Measurements from ENCODE around the gene CCNL2. TPM values are rescaled to one million over a fixed set of nuclear protein-coding genes. Genes with fewer than 3 reads are reported as not detected.

Gene CCNL2
- total RNA-seq, 4 donors from 2014 or later: 167 to 307 (median 215) TPM

- no peak overlapping the region for H3K27ac ChIP-seq
- no peaks in the 10 kb centered on the region for H3K9me3 ChIP-seq
- TF ChIP-seq, protein P1, sequence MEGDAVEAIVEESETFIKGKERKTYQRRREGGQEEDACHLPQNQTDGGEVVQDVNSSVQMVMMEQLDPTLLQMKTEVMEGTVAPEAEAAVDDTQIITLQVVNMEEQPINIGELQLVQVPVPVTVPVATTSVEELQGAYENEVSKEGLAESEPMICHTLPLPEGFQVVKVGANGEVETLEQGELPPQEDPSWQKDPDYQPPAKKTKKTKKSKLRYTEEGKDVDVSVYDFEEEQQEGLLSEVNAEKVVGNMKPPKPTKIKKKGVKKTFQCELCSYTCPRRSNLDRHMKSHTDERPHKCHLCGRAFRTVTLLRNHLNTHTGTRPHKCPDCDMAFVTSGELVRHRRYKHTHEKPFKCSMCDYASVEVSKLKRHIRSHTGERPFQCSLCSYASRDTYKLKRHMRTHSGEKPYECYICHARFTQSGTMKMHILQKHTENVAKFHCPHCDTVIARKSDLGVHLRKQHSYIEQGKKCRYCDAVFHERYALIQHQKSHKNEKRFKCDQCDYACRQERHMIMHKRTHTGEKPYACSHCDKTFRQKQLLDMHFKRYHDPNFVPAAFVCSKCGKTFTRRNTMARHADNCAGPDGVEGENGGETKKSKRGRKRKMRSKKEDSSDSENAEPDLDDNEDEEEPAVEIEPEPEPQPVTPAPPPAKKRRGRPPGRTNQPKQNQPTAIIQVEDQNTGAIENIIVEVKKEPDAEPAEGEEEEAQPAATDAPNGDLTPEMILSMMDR (IDR thresholded peaks at IDR 0.05): no peak
- no peak for TF ChIP-seq POLR2A (IDR thresholded peaks at IDR 0.05)
- no peaks in the 10 kb centered on the region for H3K27me3 ChIP-seq
- H3K4me3 ChIP-seq (replicated peaks in 1 of 3): no peak overlapping the region
- H3K4me1 ChIP-seq: peaks cover 27 to 41% of the 10 kb centered on the region in 2 donors
- 88 to 91% methylated on average over 13 to 20 of the region's 24 CpGs for WGBS, 2 donors
- H3K36me3 ChIP-seq: peaks cover 0 to 22% of the 10 kb centered on the region in 2 donors
- intact Hi-C loops (cut with DNase I): no loop called here
- no peak for DNase-seq
Measured at GRCh38 chr1:1343811-1344421, 55.2 kb downstream of the CCNL2 start.

DNA sequence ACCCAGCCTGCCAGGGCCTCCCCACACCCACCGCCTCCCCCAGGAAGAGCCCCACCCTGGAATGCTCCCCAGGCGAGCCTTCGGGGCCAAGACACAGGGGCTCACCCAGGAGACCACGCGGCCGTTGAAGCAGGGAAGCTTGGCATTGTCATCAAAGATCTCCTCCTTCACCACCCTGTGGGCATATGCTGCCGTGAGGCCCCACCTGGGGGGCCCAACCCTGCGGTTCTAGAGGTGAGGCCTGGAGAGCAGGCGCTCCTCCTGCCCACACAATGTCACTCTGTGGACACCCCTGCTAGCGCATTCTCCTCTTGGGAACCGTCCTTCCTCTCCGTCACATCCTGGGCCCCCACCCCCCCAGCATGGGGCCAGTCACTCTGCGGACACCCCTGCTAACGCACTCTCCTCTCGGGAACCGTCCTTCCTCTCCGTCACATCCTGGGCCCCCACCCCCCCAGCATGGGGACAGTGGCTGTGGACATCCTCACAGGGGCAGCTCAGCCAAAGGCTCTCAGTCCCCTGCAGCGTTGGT lies 56.5 kb downstream of the CCNL2 start:
- 86 to 88% methylated on average over 16 to 17 of the region's 18 CpGs for WGBS, 2 donors
- Histone ChIP-seq H3K36me3 (peaks cover 8 to 34% of the 10 kb centered on the region in 2 donors), H3K4me3 (replicated peaks in 1 of 3) (no peak overlapping the region), H3K9me3 (no peaks in the 10 kb centered on the region), H3K27me3 (no peaks in the 10 kb centered on the region), H3K4me1 (peaks cover 20 to 33% of the 10 kb centered on the region in 2 donors), H3K27ac (no peak overlapping the region)
- TF ChIP-seq, protein P1 (IDR thresholded peaks at IDR 0.05): no peak
- no peak for TF ChIP-seq POLR2A (IDR thresholded peaks at IDR 0.05)
- intact Hi-C loops (cut with DNase I): no loop called here
- DNase-seq: no peak

DNA sequence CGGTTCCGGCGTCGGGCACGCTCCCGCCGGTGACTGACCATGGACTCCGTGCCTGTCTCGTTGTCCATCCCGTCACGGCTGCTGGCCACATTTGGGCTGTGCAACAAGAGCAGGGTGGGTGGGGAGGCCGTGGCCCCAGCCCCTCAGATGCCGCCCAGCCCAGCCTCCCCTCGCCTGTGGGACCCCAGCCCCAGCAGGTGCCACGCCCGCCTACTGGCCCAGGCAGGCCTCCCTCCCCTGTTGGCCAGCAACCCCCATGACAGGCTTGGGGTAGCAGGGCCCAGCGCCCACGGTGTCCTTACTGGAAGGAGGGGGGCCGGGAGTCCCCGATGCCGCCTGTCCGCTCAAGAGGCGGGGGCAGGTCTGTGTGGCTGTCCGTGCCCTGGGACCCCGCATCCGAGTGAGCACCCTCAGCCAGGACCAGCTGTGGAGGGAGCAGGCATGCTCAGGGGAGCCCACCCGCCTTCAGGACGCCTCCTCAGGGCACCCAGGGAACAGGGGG lies 57.0 kb downstream of the CCNL2 start:
- DNase-seq: no peak
- TF ChIP-seq POLR2A (IDR thresholded peaks at IDR 0.05): no peak
- TF ChIP-seq, protein P1 (IDR thresholded peaks at IDR 0.05): no peak
- Histone ChIP-seq H3K9me3 (no peaks in the 10 kb centered on the region), H3K27me3 (no peaks in the 10 kb centered on the region), H3K4me3 (replicated peaks in 1 of 3) (no peak overlapping the region), H3K27ac (no peak overlapping the region), H3K4me1 (peaks cover 15 to 28% of the 10 kb centered on the region in 2 donors), H3K36me3 (peaks cover 10 to 37% of the 10 kb centered on the region in 2 donors)
- WGBS, 2 donors: 85 to 90% methylated on average over 8 to 23 of the region's 28 CpGs
- intact Hi-C loops (cut with DNase I): no loop called here

GRCh38 chr1:1341549-1342021 lies 57.5 kb downstream of the CCNL2 start:
- no peak for DNase-seq
- H3K36me3 ChIP-seq: peaks cover 10 to 37% of the 10 kb centered on the region in 2 donors
- WGBS, 2 donors: 92 to 94% methylated on average over 8 to 16 of the region's 17 CpGs

More at GRCh38 chr1:1341549-1342021, 57.5 kb downstream of the CCNL2 start:
- TF ChIP-seq POLR2A (IDR thresholded peaks at IDR 0.05): no peak
- TF ChIP-seq, protein P1 (IDR thresholded peaks at IDR 0.05): no peak
- H3K4me1 ChIP-seq: peaks cover 10 to 22% of the 10 kb centered on the region in 2 donors
- H3K27ac ChIP-seq: no peak overlapping the region
- H3K4me3 ChIP-seq (replicated peaks in 1 of 3): no peak overlapping the region
- no peaks in the 10 kb centered on the region for H3K9me3 ChIP-seq
- no peaks in the 10 kb centered on the region for H3K27me3 ChIP-seq
- intact Hi-C loops (cut with DNase I): no loop called here
